Fibroblast of lung (primary cell): Measurements from ENCODE around the gene APRT. TPM values are rescaled to one million over a fixed set of nuclear protein-coding genes. Genes with fewer than 3 reads are reported as not detected.
"Not testable (repeated sequence)": the region's sequence is repeated elsewhere in the genome, so short reads cannot be mapped to it uniquely, and the experiment has no call there.

ENCODE experiments used
- DNase-seq, 2 donors: peaks; one replicate each; pipeline versions ENCODE4 v3.0.0 to v3.0.0-alpha.2; 2010; ENCODE audit warnings: low read depth in 2 of 2
- H2AFZ ChIP-seq: 2 replicates; pipeline ENCODE4 v1.5.1; 2012; ENCODE audit warnings: low read length, control low read depth, inconsistent platforms
- H3K27ac ChIP-seq: 2 replicates; pipeline ENCODE4 v1.5.1; 2011; ENCODE audit warnings: low read length, control low read depth; ENCODE audit not compliant: insufficient read depth
- H3K27me3 ChIP-seq: 2 replicates; pipeline ENCODE4 v1.5.1; 2011; ENCODE audit warnings: mild to moderate bottlenecking, low read length; ENCODE audit not compliant: control insufficient read depth, insufficient read depth
- H3K36me3 ChIP-seq: 2 replicates; pipeline ENCODE4 v1.5.1; 2011; ENCODE audit warnings: low read length; ENCODE audit not compliant: control insufficient read depth, insufficient read depth
- H3K4me1 ChIP-seq: 2 replicates; pipeline ENCODE4 v1.5.1; 2011; ENCODE audit warnings: low read length; ENCODE audit not compliant: control insufficient read depth, insufficient read depth; ENCODE audit errors: extremely low read depth
- H3K4me2 ChIP-seq: 2 replicates; pipeline ENCODE4 v1.5.1; 2011; ENCODE audit warnings: low read length, control low read depth; ENCODE audit not compliant: insufficient read depth; ENCODE audit errors: extremely low read depth
- H3K4me3 ChIP-seq, 4 experiments: fragments of 200-600 bp in 1 of 4; sonication (generic) in 1 of 4; replicated peaks in 1 of 4; 2 replicates each; pipeline ENCODE4 v1.5.1; 2011 to 2016; ENCODE audit warnings: low read length in 4 of 4, low read depth in 3 of 4, mild to moderate bottlenecking in 3 of 4, control low read depth in 2 of 4, inconsistent platforms in 1 of 4, mixed read lengths in 1 of 4; ENCODE audit not compliant: insufficient read depth in 1 of 4; ENCODE audit errors: control extremely low read depth in 1 of 4
- H3K79me2 ChIP-seq: 2 replicates; pipeline ENCODE4 v1.5.1; 2012; ENCODE audit warnings: mild to moderate bottlenecking, low read length, inconsistent platforms; ENCODE audit not compliant: control insufficient read depth, insufficient read depth
- H3K9ac ChIP-seq: 2 replicates; pipeline ENCODE4 v1.5.1; 2011; ENCODE audit warnings: mild to moderate bottlenecking, low read length, control low read depth; ENCODE audit not compliant: insufficient read depth
- H3K9me3 ChIP-seq: 2 replicates; pipeline ENCODE4 v1.5.1; 2012; ENCODE audit warnings: low read depth, low read length; ENCODE audit not compliant: control insufficient read depth, insufficient read depth
- H4K20me1 ChIP-seq: 2 replicates; pipeline ENCODE4 v1.5.1; 2011; ENCODE audit warnings: low read length; ENCODE audit not compliant: control insufficient read depth, insufficient read depth; ENCODE audit errors: extremely low read depth
- EZH2 ChIP-seq: IDR thresholded peaks from 2 replicates; pipeline ENCODE4 v1.5.1; 2012; ENCODE audit warnings: low read length, control low read depth, mild to moderate bottlenecking; ENCODE audit errors: missing control alignments
- polyA plus RNA-seq, 2 donors: library from polyadenylated mRNA; depleted of rRNA in 1 of 2; stranded (reverse) in 1 of 2; unstranded in 1 of 2; fragments of >200 nt; gene quantifications; 2 replicates each; pipeline ENCODE4 v1.2.1, GENCODE V29; 2011 to 2012; ENCODE audit warnings: missing spikeins in 1 of 2
- total RNA-seq: library from RNA; depleted of rRNA; stranded (reverse); fragments of >200 nt; gene quantifications from 2 replicates; pipeline ENCODE4 v1.2.1, GENCODE V29; 2014
- TF ChIP-seq, protein P1 (sequence below), 2 donors: IDR thresholded peaks in 1 of 2; conservative IDR thresholded peaks in 1 of 2; 1 replicate in 1 of 2; 2 replicates in 1 of 2; pipeline ENCODE4 v1.5.1; 2011 to 2012; ENCODE audit warnings: low read length in 2 of 2, control low read depth in 1 of 2, inconsistent platforms in 1 of 2, low read depth in 1 of 2, mild to moderate bottlenecking in 1 of 2

Gene APRT
- total and polyA plus RNA-seq, 2 donors (not counting 1 experiment from before 2014, with no cell fraction given) = 39.2 to 95.6 TPM

DNA sequence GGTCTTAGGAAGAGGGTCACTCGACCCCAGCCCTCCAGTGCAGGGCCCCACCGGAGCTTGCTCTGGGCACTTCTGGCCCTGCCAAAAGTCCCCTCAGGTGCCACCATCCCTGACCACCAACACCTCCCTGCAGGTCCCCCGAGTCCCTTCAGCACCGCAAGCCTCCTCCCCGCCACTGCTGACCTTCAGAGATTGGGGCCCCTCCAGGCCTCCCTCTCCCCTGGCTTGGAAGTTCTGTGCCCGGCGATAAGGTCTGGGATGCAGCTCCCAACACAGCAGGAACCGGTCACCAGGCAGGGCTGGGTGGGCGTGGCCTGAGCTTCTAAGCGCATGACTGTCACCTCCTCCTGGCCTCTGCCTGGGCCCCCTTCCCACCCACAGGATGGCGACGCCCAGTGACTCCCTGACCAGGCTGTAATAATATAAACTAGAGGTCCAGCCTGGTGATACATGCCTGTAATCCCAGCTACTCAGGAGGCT lies 37.9 kb downstream of the APRT start:
- H3K9ac ChIP-seq = peak overlapping the region; percentile 58

GRCh38 chr16:88772871-88773811 lies 38.6 kb downstream of the APRT start:
- Histone ChIP-seq H3K27ac (peak overlapping the region; percentile 89), H3K27me3 (no peaks in the 10 kb centered on the region), H3K79me2 (peaks cover 86% of the 10 kb centered on the region), H2AFZ (no peak overlapping the region), H3K9me3 (no peaks in the 10 kb centered on the region), H4K20me1 (no peaks in the 10 kb centered on the region), H3K4me1 (peaks cover 49% of the 10 kb centered on the region), H3K9ac (peak overlapping the region; percentile 58), H3K4me3 (peak overlapping the region; percentile 41 to 55 (median 44)), H3K4me2 (peak overlapping the region; percentile 75), H3K36me3 (peaks cover 3% of the 10 kb centered on the region)
- TF ChIP-seq, protein P1, sequence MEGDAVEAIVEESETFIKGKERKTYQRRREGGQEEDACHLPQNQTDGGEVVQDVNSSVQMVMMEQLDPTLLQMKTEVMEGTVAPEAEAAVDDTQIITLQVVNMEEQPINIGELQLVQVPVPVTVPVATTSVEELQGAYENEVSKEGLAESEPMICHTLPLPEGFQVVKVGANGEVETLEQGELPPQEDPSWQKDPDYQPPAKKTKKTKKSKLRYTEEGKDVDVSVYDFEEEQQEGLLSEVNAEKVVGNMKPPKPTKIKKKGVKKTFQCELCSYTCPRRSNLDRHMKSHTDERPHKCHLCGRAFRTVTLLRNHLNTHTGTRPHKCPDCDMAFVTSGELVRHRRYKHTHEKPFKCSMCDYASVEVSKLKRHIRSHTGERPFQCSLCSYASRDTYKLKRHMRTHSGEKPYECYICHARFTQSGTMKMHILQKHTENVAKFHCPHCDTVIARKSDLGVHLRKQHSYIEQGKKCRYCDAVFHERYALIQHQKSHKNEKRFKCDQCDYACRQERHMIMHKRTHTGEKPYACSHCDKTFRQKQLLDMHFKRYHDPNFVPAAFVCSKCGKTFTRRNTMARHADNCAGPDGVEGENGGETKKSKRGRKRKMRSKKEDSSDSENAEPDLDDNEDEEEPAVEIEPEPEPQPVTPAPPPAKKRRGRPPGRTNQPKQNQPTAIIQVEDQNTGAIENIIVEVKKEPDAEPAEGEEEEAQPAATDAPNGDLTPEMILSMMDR (conservative IDR thresholded peaks at IDR 0.05 in 1 of 2, IDR thresholded peaks at IDR 0.05 in 1 of 2; ENCODE audit: low read depth in 1 of 2, low read length in 2 of 2) = no peak
- TF ChIP-seq EZH2 = no peak
- DNase-seq = peak; percentile 95 to 97

More for the DNA sequence above, 37.9 kb downstream of the APRT start:
- peak; percentile 72 to 98 for DNase-seq
- H3K4me2 ChIP-seq = peak overlapping the region; percentile 75
- H3K9me3 ChIP-seq = no peaks in the 10 kb centered on the region
- H3K4me1 ChIP-seq = peaks cover 43% of the 10 kb centered on the region
- H3K4me3 ChIP-seq = peak overlapping the region; percentile 41 to 55 (median 44)
- H3K27ac ChIP-seq = peak overlapping the region; percentile 89
- H3K79me2 ChIP-seq = peaks cover 86% of the 10 kb centered on the region
- TF ChIP-seq, protein P1 (conservative IDR thresholded peaks at IDR 0.05 in 1 of 2, IDR thresholded peaks at IDR 0.05 in 1 of 2; ENCODE audit: low read depth in 1 of 2, low read length in 2 of 2) = no peak
- TF ChIP-seq EZH2 = no peak
- H3K36me3 ChIP-seq = peaks cover 3% of the 10 kb centered on the region
- no peaks in the 10 kb centered on the region for H3K27me3 ChIP-seq
- no peak overlapping the region for H2AFZ ChIP-seq
- no peaks in the 10 kb centered on the region for H4K20me1 ChIP-seq

DNA sequence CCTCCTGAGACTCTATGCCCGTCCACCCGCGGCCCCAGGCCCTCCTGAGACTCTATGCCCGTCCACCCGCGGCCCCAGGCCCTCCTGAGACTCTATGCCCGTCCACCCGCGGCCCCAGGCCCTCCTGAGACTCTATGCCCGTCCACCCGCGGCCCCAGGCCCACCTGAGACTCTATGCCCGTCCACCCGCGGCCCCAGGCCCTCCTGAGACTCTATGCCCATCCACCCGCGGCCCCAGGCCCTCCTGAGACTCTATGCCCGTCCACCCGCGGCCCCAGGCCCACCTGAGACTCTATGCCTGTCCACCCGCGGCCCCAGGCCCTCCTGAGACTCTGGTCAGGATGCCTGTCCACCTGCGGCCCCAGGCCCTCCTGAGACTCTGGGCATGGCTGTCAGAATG lies 39.9 kb downstream of the APRT start:
- not testable (repeated sequence) for H3K9ac ChIP-seq, H3K36me3 ChIP-seq, H3K4me3 ChIP-seq, H3K27me3 ChIP-seq, H3K9me3 ChIP-seq, H4K20me1 ChIP-seq, DNase-seq, H2AFZ ChIP-seq
- Histone ChIP-seq H3K4me2 (peak overlapping the region; percentile 49), H3K27ac (peak overlapping the region; percentile 89), H3K4me1 (peaks cover 57% of the 10 kb centered on the region), H3K79me2 (peaks cover 86% of the 10 kb centered on the region)
